Dedifferentiated amniotic fluid mesenchymal stem cell (primary cell): ENCODE data around the gene SNX32.

Experiments used
- DNase-seq: peaks from one replicate; pipeline ENCODE4 v3.0.0-alpha.2; 2016; ENCODE audit errors: extremely low spot score

The SNX32 gene

GRCh38 chr11:65796726-65797601 is 36.8 kb upstream of the SNX32 start:
- DNase-seq, result no peak

GRCh38 chr11:65797711-65798110 is 36.1 kb upstream of the SNX32 start:
- no peak for DNase-seq

- DNase-seq, result no peak
Measured at GRCh38 chr11:65798882-65799281, 34.9 kb upstream of the SNX32 start.

GRCh38 chr11:65801153-65801987 is 32.4 kb upstream of the SNX32 start:
- no peak for DNase-seq

GRCh38 chr11:65802841-65803240 is 30.9 kb upstream of the SNX32 start:
- DNase-seq, result no peak

GRCh38 chr11:65803797-65804492 is 29.8 kb upstream of the SNX32 start:
- DNase-seq, result no peak

- DNase-seq, result no peak
Measured at GRCh38 chr11:65806979-65807378, 26.8 kb upstream of the SNX32 start.

GRCh38 chr11:65808744-65809341 is 24.9 kb upstream of the SNX32 start:
- DNase-seq, result no peak

- DNase-seq, result no peak
Measured at GRCh38 chr11:65809496-65809895, 24.3 kb upstream of the SNX32 start.

- DNase-seq, result no peak
Measured at GRCh38 chr11:65810046-65810868, 23.5 kb upstream of the SNX32 start.

- DNase-seq, result no peak
Measured at GRCh38 chr11:65811764-65812475, 21.8 kb upstream of the SNX32 start.

- DNase-seq, result no peak
Measured at GRCh38 chr11:65814131-65814985, 19.4 kb upstream of the SNX32 start.

- DNase-seq, result no peak
Measured at GRCh38 chr11:65814986-65815565, 18.7 kb upstream of the SNX32 start.

GRCh38 chr11:65816696-65817095 is 17.1 kb upstream of the SNX32 start:
- DNase-seq, result no peak

- DNase-seq, result no peak
Measured at GRCh38 chr11:65817312-65817834, 16.4 kb upstream of the SNX32 start.

- DNase-seq, result peak; percentile 87
Measured at GRCh38 chr11:65817835-65818680, 15.7 kb upstream of the SNX32 start.

- no peak for DNase-seq
Measured at GRCh38 chr11:65821107-65821506, 12.7 kb upstream of the SNX32 start.
